Heart right ventricle (tissue), 16 donors: ENCODE results near the gene DSCAM. TPM values are rescaled to one million over a fixed set of nuclear protein-coding genes. Genes with fewer than 3 reads are reported as not detected.

Experiments
- ATAC-seq, 8 donors: fragments of 200-7000 bp; cut with Tn5 transposase; one replicate each; pipeline ENCODE4 v1.9.1; 2020; ENCODE audit warnings: mild to moderate bottlenecking in 8 of 8, moderate library complexity in 8 of 8, moderate number of reproducible peaks in 1 of 8
- DNase-seq, 2 donors: peaks; one replicate each; pipeline ENCODE4 v3.0.0-alpha.2; 2020
- H3K27ac ChIP-seq, 10 donors: fragments of 200-600 bp; sonication (generic) in 2 of 10; one replicate each; pipeline versions ENCODE4 v1.5.0 to v1.8.0; 2020 to 2022; ENCODE audit warnings: mild to moderate bottlenecking in 3 of 10
- H3K27me3 ChIP-seq, 7 donors: fragments of 200-600 bp; one replicate each; pipeline ENCODE4 v1.8.0; 2021 to 2022; ENCODE audit warnings: mild to moderate bottlenecking in 2 of 7
- H3K36me3 ChIP-seq, 9 donors: fragments of 200-600 bp; sonication (generic) in 1 of 9; one replicate each; pipeline versions ENCODE4 v1.5.0 to v1.8.0; 2020 to 2022; ENCODE audit warnings: mild to moderate bottlenecking in 2 of 9
- H3K4me1 ChIP-seq, 9 donors: fragments of 200-600 bp; sonication (generic) in 1 of 9; one replicate each; pipeline versions ENCODE4 v1.5.0 to v1.8.0; 2020 to 2022; ENCODE audit warnings: mild to moderate bottlenecking in 4 of 9
- H3K4me3 ChIP-seq, 10 donors: fragments of 200-600 bp; sonication (generic) in 2 of 10; one replicate each; pipeline versions ENCODE4 v1.5.0 to v1.8.0; 2020 to 2022; ENCODE audit warnings: mild to moderate bottlenecking in 7 of 10, moderate library complexity in 2 of 10
- H3K9me3 ChIP-seq, 11 donors: fragments of 200-600 bp in 10 of 11; sonication (generic) in 2 of 11; one replicate each; pipeline versions ENCODE4 v1.5.0 to v1.8.0; 2013 to 2022; ENCODE audit warnings: mild to moderate bottlenecking in 2 of 11, control low read depth in 1 of 11, moderate library complexity in 1 of 11
- CTCF ChIP-seq, 9 donors: fragments of 200-600 bp; sonication (generic) in 2 of 9; IDR thresholded peaks; one replicate each; pipeline versions ENCODE4 v1.5.0 to v1.8.0; 2021 to 2022; ENCODE audit warnings: antibody characterized with exemption in 9 of 9, mild to moderate bottlenecking in 5 of 9, moderate library complexity in 1 of 9
- WGBS, 2 donors: extraction: QIAGEN DNeasy Blood & Tissue Kit; methylation state at CpG; one replicate each; pipeline ENCODE4 v1.1.7; 2013; ENCODE audit warnings: inconsistent platforms in 1 of 2; 5-methylcytosine and 5-hydroxymethylcytosine counted together
- intact Hi-C, 10 donors: fragments of 100-400 bp; cut with DNase I; formaldehyde crosslinking; loops; one replicate each; pipeline versions ENCODE4 v1.11.1 to v1.14.2; 2022
- polyA plus RNA-seq, 2 donors: library from polyadenylated mRNA; stranded (reverse); fragments of 200-250 nt; gene quantifications; one replicate each; pipeline ENCODE4 v1.2.3, GENCODE V29; 2013
- total RNA-seq, 10 donors: library from RNA; stranded (reverse); fragmentation: NEBNext Ultra II Directional in 3 of 10; extraction: Animal tissue kit (Norgen Biotek cat#: 25700) in 3 of 10; gene quantifications; one replicate each; pipeline versions ENCODE4 v1.2.1 to v1.2.4, GENCODE V29; 2021 to 2023
- donor health status: Arrhythmogenic right ventricular cardiomyopathy.
- donor health status: ischemic (EF 13 %, LVEDD 7.1; RV severe dilation, severe dysfunction).
- donor health status: healthy with polysubstance abuse.
- donor health status: DM: no; HTN: yes; CAD: no.
- donor health status: DM: no; HTN: no; CAD: no.
- donor health status: ischemic (EF 25% LVEDD 6.9; RV normal size, moderate dysfunction).
- donor health status: ischemic (EF 25% LVEDD 5.7; RV mildly dilated, moderate dysfunction).
- donor health status: healthy.
- donor health status: DM: yes; HTN: yes; CAD: no.
- donor health status: Ischemic cardiomyopathy.
- donor health status: ischemic (EF 35%, LVEDD 5.7; RV mildly dilated, moderate dysfunction).
- donor health status: nonischemic (EF 11% LVEDD 7.7; RV severe dilation, severe dysfunction).
- donor health status: DM: yes; HTN: yes; CAD: no.
- donor health status: PGD.
- donor health status: ischemic (EF 29% LVEDD 5.4; RV normal size, mild dysfunction).
- donor health status: nonischemic (EF 23%, LVEDD 6.1; RV moderate dilation, normal function).

Gene DSCAM
- total and polyA plus RNA-seq, 12 donors: 0.03 to 0.04 TPM; not detected in 10

GRCh38 chr21:40505244-40505643, 341.7 kb downstream of the DSCAM start:
- intact Hi-C loops: no loop called here
- no peaks in the 10 kb centered on the region for H3K9me3 ChIP-seq

GRCh38 chr21:40504825-40505224, 342.1 kb downstream of the DSCAM start:
- Histone ChIP-seq H3K36me3 (no peaks in the 10 kb centered on the region), H3K27me3 (peaks cover 0 to 12% (median 2%) of the 10 kb centered on the region in 7 donors), H3K4me1 (peaks cover 0 to 3% (median 0%) of the 10 kb centered on the region in 9 donors), H3K27ac (no peak overlapping the region), H3K4me3 (no peak overlapping the region), H3K9me3 (no peaks in the 10 kb centered on the region)
- ATAC-seq (no peak), DNase-seq (no peak)
- intact Hi-C loops: no loop called here
- TF ChIP-seq CTCF (IDR thresholded peaks at IDR 0.05): no peak
- WGBS, 2 donors: 38 to 45% methylated on average over 1 of the region's 1 CpG

More at GRCh38 chr21:40505244-40505643, 341.7 kb downstream of the DSCAM start:
- no peak overlapping the region for H3K27ac ChIP-seq
- ATAC-seq: no peak
- H3K4me1 ChIP-seq: peaks cover 0 to 3% (median 0%) of the 10 kb centered on the region in 9 donors
- H3K27me3 ChIP-seq: peaks cover 0 to 12% (median 2%) of the 10 kb centered on the region in 7 donors
- TF ChIP-seq CTCF (IDR thresholded peaks at IDR 0.05): no peak
- DNase-seq: no peak
- H3K36me3 ChIP-seq: no peaks in the 10 kb centered on the region
- no peak overlapping the region for H3K4me3 ChIP-seq

- intact Hi-C loops: no loop called here
- TF ChIP-seq CTCF (IDR thresholded peaks at IDR 0.05): no peak
Measured at GRCh38 chr21:40496116-40496515, 350.8 kb downstream of the DSCAM start.

GRCh38 chr21:40490408-40490807, 356.6 kb downstream of the DSCAM start:
- H3K4me3 ChIP-seq: no peak overlapping the region
- 73 to 79% methylated on average over 1 of the region's 1 CpG for WGBS, 2 donors
- ATAC-seq (no peak), DNase-seq (no peak)
- H3K36me3 ChIP-seq: no peaks in the 10 kb centered on the region
- no peak overlapping the region for H3K27ac ChIP-seq
- no peaks in the 10 kb centered on the region for H3K4me1 ChIP-seq
- peaks cover 0 to 44% (median 4%) of the 10 kb centered on the region in 11 donors for H3K9me3 ChIP-seq
- intact Hi-C loops: no loop called here
- peaks cover 0 to 6% (median 0%) of the 10 kb centered on the region in 7 donors for H3K27me3 ChIP-seq
- TF ChIP-seq CTCF (IDR thresholded peaks at IDR 0.05): no peak

More at GRCh38 chr21:40496116-40496515, 350.8 kb downstream of the DSCAM start:
- DNase-seq (no peak), ATAC-seq (no peak)
- no peak overlapping the region for H3K27ac ChIP-seq
- no peaks in the 10 kb centered on the region for H3K4me1 ChIP-seq
- H3K9me3 ChIP-seq: peaks cover 0 to 30% (median 4%) of the 10 kb centered on the region in 11 donors
- H3K27me3 ChIP-seq: peaks cover 0 to 10% (median 0%) of the 10 kb centered on the region in 7 donors
- H3K36me3 ChIP-seq: no peaks in the 10 kb centered on the region
- H3K4me3 ChIP-seq: no peak overlapping the region
